KMS-11 (cell line): ENCODE data around the gene MUC5AC.

Experiments used
- H2AFZ ChIP-seq: fragments of 200-600 bp; sonication (generic); 2 replicates; pipeline ENCODE4 v1.6.1; 2016; ENCODE audit warnings: antibody characterized with exemption, mixed run types, low read depth
- H3K27ac ChIP-seq: fragments of 200-600 bp; sonication (generic); 2 replicates; pipeline ENCODE4 v1.6.1; 2016; ENCODE audit warnings: mild to moderate bottlenecking, mixed run types
- H3K27me3 ChIP-seq: fragments of 200-600 bp; sonication (generic); 2 replicates; pipeline ENCODE4 v1.6.1; 2017; ENCODE audit warnings: mild to moderate bottlenecking, low read depth, mixed run types, moderate library complexity; ENCODE audit not compliant: insufficient read depth
- H3K36me3 ChIP-seq: fragments of 200-600 bp; sonication (generic); 2 replicates; pipeline ENCODE4 v1.6.1; 2017; ENCODE audit warnings: mild to moderate bottlenecking, mixed run types; ENCODE audit not compliant: insufficient read depth
- H3K4me1 ChIP-seq: fragments of 200-600 bp; sonication (generic); 2 replicates; pipeline ENCODE4 v1.6.1; 2016; ENCODE audit warnings: mild to moderate bottlenecking, low read depth, mixed run types; ENCODE audit not compliant: poor library complexity, severe bottlenecking
- H3K4me2 ChIP-seq: fragments of 200-600 bp; sonication (generic); 2 replicates; pipeline ENCODE4 v1.7.0; 2016; ENCODE audit warnings: mild to moderate bottlenecking, mixed run types
- H3K4me3 ChIP-seq: fragments of 200-600 bp; sonication (generic); IDR thresholded peaks from 2 replicates; pipeline ENCODE4 v1.6.1; 2017; ENCODE audit warnings: low read depth, low read length, mixed read lengths; ENCODE audit not compliant: insufficient read depth
- H3K79me2 ChIP-seq: fragments of 200-600 bp; sonication (generic); 2 replicates; pipeline ENCODE4 v1.6.1; 2016; ENCODE audit warnings: low read depth, mixed run types; ENCODE audit not compliant: insufficient read depth
- H3K9ac ChIP-seq: fragments of 200-600 bp; sonication (generic); 2 replicates; pipeline ENCODE4 v1.6.1; 2016; ENCODE audit warnings: mild to moderate bottlenecking, mixed run types
- H4K20me1 ChIP-seq: fragments of 200-600 bp; sonication (generic); 2 replicates; pipeline ENCODE4 v1.6.1; 2016; ENCODE audit warnings: mild to moderate bottlenecking, mixed run types; ENCODE audit not compliant: insufficient read depth
- CTCF ChIP-seq: fragments of 200-600 bp; sonication (generic); conservative IDR thresholded peaks from 2 replicates; pipeline ENCODE4 v1.6.1; 2017; ENCODE audit warnings: low read depth, mild to moderate bottlenecking, antibody characterized with exemption, low read length, moderate library complexity, mixed read lengths

MUC5AC gene

GRCh38 chr11:1177020-1177770, 19.4 kb downstream of the MUC5AC start:
- Histone ChIP-seq H3K4me2 (no peak overlapping the region), H3K4me1 (no peaks in the 10 kb centered on the region), H3K36me3 (no peaks in the 10 kb centered on the region), H3K27me3 (peaks cover 31% of the 10 kb centered on the region; the same call in 1 of the 2 replicates), H3K4me3 (no peak overlapping the region), H4K20me1 (no peaks in the 10 kb centered on the region), H3K9ac (no peak overlapping the region), H3K27ac (no peak overlapping the region), H2AFZ (no peak overlapping the region), H3K79me2 (no peaks in the 10 kb centered on the region)
- TF ChIP-seq CTCF, result no peak

- Histone ChIP-seq H3K27me3 (peaks cover 31% of the 10 kb centered on the region; the same call in 1 of the 2 replicates), H3K9ac (no peak overlapping the region), H3K36me3 (no peaks in the 10 kb centered on the region), H3K79me2 (no peaks in the 10 kb centered on the region), H3K4me2 (no peak overlapping the region), H3K4me1 (no peaks in the 10 kb centered on the region), H4K20me1 (no peaks in the 10 kb centered on the region), H3K27ac (no peak overlapping the region), H2AFZ (no peak overlapping the region), H3K4me3 (no peak overlapping the region)
- no peak for TF ChIP-seq CTCF
Observed at GRCh38 chr11:1177771-1178090, 20.0 kb downstream of the MUC5AC start.

- H3K27me3 ChIP-seq, result peaks cover 31% of the 10 kb centered on the region; the same call in 1 of the 2 replicates
- H3K27ac ChIP-seq, result no peak overlapping the region
Observed at GRCh38 chr11:1178201-1178885, 20.6 kb downstream of the MUC5AC start.

GRCh38 chr11:1178906-1179305, 21.2 kb downstream of the MUC5AC start:
- H4K20me1 ChIP-seq, result no peaks in the 10 kb centered on the region

More at GRCh38 chr11:1178201-1178885, 20.6 kb downstream of the MUC5AC start:
- no peaks in the 10 kb centered on the region for H3K79me2 ChIP-seq
- no peak overlapping the region for H3K9ac ChIP-seq
- H3K4me2 ChIP-seq, result no peak overlapping the region
- H2AFZ ChIP-seq, result no peak overlapping the region
- no peak for TF ChIP-seq CTCF
- H3K4me3 ChIP-seq, result no peak overlapping the region
- H4K20me1 ChIP-seq, result no peaks in the 10 kb centered on the region
- H3K4me1 ChIP-seq, result no peaks in the 10 kb centered on the region
- H3K36me3 ChIP-seq, result no peaks in the 10 kb centered on the region

More at GRCh38 chr11:1178906-1179305, 21.2 kb downstream of the MUC5AC start:
- Histone ChIP-seq H3K36me3 (no peaks in the 10 kb centered on the region), H3K79me2 (no peaks in the 10 kb centered on the region), H2AFZ (no peak overlapping the region), H3K27me3 (peaks cover 31% of the 10 kb centered on the region; the same call in 1 of the 2 replicates), H3K9ac (no peak overlapping the region), H3K4me2 (no peak overlapping the region), H3K4me1 (no peaks in the 10 kb centered on the region), H3K4me3 (no peak overlapping the region), H3K27ac (no peak overlapping the region)
- TF ChIP-seq CTCF, result no peak
